Spinal cord (tissue), 10 donors: ENCODE results near the gene HMCES. TPM values are rescaled to one million over a fixed set of nuclear protein-coding genes. Genes with fewer than 3 reads are reported as not detected.
"Not testable (repeated sequence)": the region's sequence is repeated elsewhere in the genome, so short reads cannot be mapped to it uniquely, and the experiment has no call there.

Source experiments
- DNase-seq, 6 donors: peaks; one replicate each; pipeline versions ENCODE4 v3.0.0 to v3.0.0-alpha.2; 2013 to 2015; ENCODE audit warnings: low spot score in 6 of 6, low read depth in 4 of 6
- H3K27ac ChIP-seq: one replicate; pipeline ENCODE4 v1.5.1; 2013; ENCODE audit warnings: low read depth, low read length, control low read depth
- H3K27me3 ChIP-seq: one replicate; pipeline ENCODE4 v1.6.1; 2013; ENCODE audit warnings: low read length; ENCODE audit not compliant: control insufficient read depth, insufficient read depth
- H3K36me3 ChIP-seq: one replicate; pipeline ENCODE4 v1.6.1; 2013; ENCODE audit warnings: low read length; ENCODE audit not compliant: control insufficient read depth, insufficient read depth
- H3K4me1 ChIP-seq: one replicate; pipeline ENCODE4 v1.6.1; 2013; ENCODE audit warnings: low read length; ENCODE audit not compliant: control insufficient read depth, insufficient read depth
- H3K4me3 ChIP-seq: one replicate; pipeline ENCODE4 v1.5.1; 2013; ENCODE audit warnings: low read depth, low read length, control low read depth
- H3K9me3 ChIP-seq: one replicate; pipeline ENCODE4 v1.6.1; 2013; ENCODE audit warnings: low read length; ENCODE audit not compliant: control insufficient read depth, insufficient read depth
- WGBS: methylation state at CpG from one replicate; pipeline ENCODE4 v1.1.5; 2013; ENCODE audit warnings: missing lambda C conversion rate; ENCODE audit not compliant: insufficient coverage; 5-methylcytosine and 5-hydroxymethylcytosine counted together
- polyA plus RNA-seq, 2 donors: library from polyadenylated mRNA; unstranded; fragments of 120-200 nt; gene quantifications; one replicate each; pipeline ENCODE4 v1.2.1, GENCODE V29; 2013; ENCODE audit not compliant: insufficient read length in 2 of 2
- total RNA-seq, 2 donors: library from RNA; depleted of rRNA in 1 of 2; stranded (reverse); fragments of 120-200 nt in 1 of 2; fragments of >200 nt in 1 of 2; gene quantifications; one replicate each; pipeline versions ENCODE4 v1.2.3 to v1.2.4, GENCODE V29; 2013 to 2014
- donor health status: healthy.

Gene HMCES
- total and polyA plus RNA-seq, 4 donors: 23.6 to 52.7 (median 35.8) TPM

DNA sequence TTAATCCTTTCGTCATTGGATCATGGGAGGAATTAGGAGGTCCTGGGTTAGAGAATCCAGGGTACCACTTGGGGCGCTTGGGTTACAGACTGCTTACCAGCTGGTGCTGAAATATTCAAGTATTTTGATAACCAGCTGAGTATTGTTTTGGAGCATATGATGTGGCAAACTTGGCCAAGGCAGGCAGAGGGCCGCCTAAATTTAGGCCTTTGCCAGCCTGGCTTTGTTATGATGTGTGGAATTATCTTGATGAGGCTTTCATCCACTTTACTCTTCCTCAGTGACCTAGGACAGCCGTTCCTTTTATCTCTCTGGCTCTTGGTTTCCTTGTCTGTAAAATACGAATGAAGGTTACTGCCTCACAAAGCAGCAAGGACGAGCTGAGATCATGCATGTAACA is 22.4 kb upstream of the HMCES start:
- H3K27me3 ChIP-seq: no peaks in the 10 kb centered on the region
- no peak for DNase-seq
- peaks cover 94% of the 10 kb centered on the region for H3K36me3 ChIP-seq
- 95% methylated on average over 5 of the region's 6 CpGs for WGBS
- H3K27ac ChIP-seq: no peak overlapping the region
- H3K9me3 ChIP-seq: no peaks in the 10 kb centered on the region
- no peak overlapping the region for H3K4me3 ChIP-seq
- H3K4me1 ChIP-seq: no peaks in the 10 kb centered on the region

- Histone ChIP-seq H3K27me3 (no peaks in the 10 kb centered on the region), H3K36me3 (peaks cover 94% of the 10 kb centered on the region), H3K9me3 (no peaks in the 10 kb centered on the region), H3K27ac (no peak overlapping the region), H3K4me3 (no peak overlapping the region), H3K4me1 (no peaks in the 10 kb centered on the region)
- 95% methylated on average over 8 of the region's 11 CpGs for WGBS
- DNase-seq: no peak
These were observed 21.1 kb upstream of the HMCES start for GRCh38 chr3:129257609-129258008.

DNA sequence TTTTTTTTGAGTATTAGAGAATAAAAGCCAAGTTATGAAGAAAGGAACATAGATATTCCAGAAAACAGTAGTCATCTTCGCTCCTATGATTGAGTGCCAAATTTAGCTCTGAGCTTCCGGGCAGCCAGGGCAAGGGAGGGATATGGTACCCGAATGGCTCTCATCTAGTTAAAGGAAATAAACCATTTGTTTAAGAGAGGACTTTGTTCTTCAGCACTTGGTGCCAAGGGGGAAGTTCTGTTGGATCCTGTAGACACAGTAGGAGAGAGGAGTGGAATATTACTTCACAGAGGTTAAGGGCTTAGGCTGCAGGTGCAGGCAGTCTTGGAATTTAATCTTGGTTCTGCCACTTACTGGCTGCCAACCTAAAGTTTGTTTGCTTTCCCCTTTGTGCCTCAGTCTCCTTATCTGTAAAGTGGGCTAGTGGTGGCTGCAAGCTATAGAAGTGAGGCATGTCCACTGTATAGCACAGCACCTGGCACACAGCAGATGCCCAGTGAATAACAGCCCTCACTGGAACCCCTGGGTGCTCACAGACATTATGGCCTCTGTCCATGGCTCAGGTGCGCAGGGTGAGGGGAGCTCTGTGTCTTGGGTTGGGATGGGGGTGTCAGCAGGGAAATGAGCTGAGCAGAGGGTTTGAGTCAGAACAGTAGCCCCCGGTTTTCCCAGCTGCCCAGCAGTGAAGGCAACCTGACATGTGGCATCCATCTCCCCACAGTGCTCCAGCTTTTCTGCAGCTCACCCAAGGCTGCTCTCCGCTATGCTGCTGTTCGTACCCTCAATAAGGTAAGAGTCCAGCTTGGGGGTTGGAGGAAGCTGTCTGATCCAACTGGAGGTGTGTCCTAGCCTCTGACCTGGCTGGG is 18.8 kb upstream of the HMCES start:
- Histone ChIP-seq H3K9me3 (no peaks in the 10 kb centered on the region), H3K4me1 (no peaks in the 10 kb centered on the region), H3K27me3 (no peaks in the 10 kb centered on the region), H3K4me3 (no peak overlapping the region), H3K27ac (no peak overlapping the region), H3K36me3 (peaks cover 93% of the 10 kb centered on the region)
- whole genome bisulfite sequencing: 99% methylated on average over 7 of the region's 7 CpGs
- no peak for DNase-seq

DNA sequence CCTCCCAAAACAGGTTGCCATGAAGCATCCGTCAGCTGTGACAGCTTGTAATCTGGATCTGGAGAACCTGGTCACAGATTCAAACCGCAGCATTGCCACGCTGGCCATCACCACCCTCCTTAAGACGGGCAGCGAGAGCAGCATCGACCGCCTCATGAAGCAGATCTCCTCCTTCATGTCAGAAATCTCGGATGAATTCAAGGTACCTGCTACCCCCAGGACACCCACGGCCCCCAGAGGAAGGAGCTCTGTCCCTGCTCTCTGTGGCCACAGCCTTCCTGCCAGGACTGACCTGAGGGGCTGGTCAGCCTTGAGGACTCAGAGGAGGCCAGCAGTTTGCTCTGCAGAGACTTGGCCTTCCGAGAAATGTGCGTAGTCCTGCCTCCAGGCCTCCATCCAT is 18.1 kb upstream of the HMCES start:
- Histone ChIP-seq H3K36me3 (peaks cover 93% of the 10 kb centered on the region), H3K9me3 (no peaks in the 10 kb centered on the region), H3K4me3 (no peak overlapping the region), H3K27me3 (no peaks in the 10 kb centered on the region), H3K27ac (no peak overlapping the region), H3K4me1 (no peaks in the 10 kb centered on the region)
- DNase-seq: no peak
- WGBS: 97% methylated on average over 11 of the region's 11 CpGs

DNA sequence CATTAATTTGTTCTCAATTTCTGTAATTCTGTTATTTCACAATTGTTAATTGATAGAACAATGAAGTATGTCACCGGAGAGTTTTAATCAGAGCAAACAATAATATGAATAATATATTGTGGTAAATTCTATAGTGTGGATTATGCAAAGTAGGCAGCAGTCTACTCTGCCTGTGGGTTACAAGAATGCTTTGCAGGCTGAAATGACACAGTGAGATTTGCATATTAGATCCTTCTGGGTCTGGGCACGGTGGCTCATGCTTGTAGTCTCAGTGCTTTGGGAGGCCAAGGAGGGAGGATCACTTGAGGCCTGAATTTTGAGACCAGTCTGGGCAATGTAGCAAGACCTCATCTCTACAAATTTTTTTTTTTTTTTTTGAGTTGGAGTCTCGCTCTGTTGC is 16.8 kb upstream of the HMCES start:
- Histone ChIP-seq H3K27ac (no peak overlapping the region), H3K36me3 (peaks cover 93% of the 10 kb centered on the region), H3K4me1 (no peaks in the 10 kb centered on the region), H3K27me3 (no peaks in the 10 kb centered on the region), H3K4me3 (no peak overlapping the region), H3K9me3 (no peaks in the 10 kb centered on the region)
- 100% methylated on average over 1 of the region's 3 CpGs for WGBS
- DNase-seq: no peak

DNA sequence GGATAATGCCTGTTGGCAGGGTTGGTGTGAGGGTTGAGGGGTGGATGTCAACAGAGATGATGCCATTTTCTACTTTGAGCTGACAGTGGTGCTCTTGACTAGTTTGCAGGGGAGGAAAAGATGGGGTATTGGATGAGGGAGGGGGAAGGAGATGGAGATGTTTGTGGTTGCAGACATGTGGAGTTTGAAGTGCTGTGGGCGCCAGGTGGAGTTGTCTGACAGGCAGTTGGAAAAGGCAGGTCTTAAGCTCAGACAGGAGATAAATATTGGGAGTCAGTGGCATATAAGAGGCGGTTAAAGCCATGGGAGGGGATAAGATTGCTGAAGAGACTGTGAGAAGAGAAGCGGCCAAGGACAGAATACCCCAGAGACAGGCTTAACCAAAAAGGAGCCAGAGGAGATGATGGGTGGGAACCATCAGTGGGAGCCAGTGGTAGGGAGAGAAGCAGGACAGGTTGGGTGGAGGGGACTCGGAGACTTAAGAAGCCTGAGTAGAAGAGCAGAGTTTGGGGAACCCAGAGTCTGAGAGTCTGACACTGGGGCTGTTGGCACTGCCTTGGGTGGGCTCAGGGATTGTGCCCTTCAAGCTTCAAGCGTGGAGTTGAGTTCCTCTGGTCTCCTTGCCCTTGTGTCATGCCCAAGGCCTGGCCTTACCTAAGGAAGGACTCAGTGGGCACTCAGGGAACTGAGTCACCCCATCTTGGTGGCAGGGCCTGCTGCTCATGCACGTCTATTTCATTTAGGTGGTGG is 15.3 kb upstream of the HMCES start:
- no peak overlapping the region for H3K4me3 ChIP-seq
- peaks cover 91% of the 10 kb centered on the region for H3K36me3 ChIP-seq
- H3K9me3 ChIP-seq: no peaks in the 10 kb centered on the region
- H3K27ac ChIP-seq: no peak overlapping the region
- H3K27me3 ChIP-seq: no peaks in the 10 kb centered on the region
- WGBS: 93% methylated on average over 6 of the region's 6 CpGs
- H3K4me1 ChIP-seq: no peaks in the 10 kb centered on the region
- no peak for DNase-seq

DNA sequence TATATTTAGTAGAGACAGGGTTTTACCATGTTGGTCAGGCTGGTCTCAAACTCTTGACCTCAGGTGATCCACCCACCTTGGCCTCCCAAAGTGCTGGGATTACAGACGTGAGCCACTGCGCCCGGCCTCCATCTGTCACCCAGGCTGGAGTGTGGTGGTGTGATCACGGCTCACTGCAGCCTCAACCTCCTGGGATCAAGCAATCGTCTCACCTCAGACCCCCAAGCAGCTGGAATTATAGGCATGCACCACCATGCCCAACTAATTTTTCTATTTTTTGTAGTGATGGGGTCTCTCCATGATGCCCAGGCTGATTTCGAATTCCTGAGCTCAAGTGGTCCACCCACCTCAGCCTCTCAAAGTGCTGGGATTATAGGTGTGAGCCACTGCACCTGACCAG is 13.7 kb upstream of the HMCES start:
- H3K36me3 ChIP-seq: peaks cover 84% of the 10 kb centered on the region
- not testable (repeated sequence) for H3K27me3 ChIP-seq, H3K27ac ChIP-seq, H3K4me1 ChIP-seq, DNase-seq, H3K4me3 ChIP-seq, H3K9me3 ChIP-seq
- 80% methylated on average over 1 of the region's 6 CpGs for WGBS

DNA sequence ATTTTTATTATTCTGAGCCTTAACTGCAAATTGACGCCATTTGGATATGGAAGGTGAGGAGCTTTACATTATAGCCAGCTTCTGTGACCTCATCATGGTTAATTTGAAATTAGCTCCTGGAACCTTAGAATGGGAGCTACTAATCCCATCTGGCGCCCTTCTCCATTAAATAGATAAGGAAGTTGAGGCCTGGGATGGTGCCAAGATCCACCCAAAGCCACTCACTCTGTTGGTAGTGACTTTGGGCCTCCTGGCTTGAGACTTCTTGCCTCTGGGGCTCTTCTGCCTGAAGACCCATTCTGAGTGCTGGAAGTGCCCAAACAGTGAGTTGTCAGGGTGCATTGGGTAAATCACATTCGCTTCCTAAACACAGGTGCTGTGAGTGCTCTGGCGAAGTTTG is 12.0 kb upstream of the HMCES start:
- no peak for DNase-seq
- H3K36me3 ChIP-seq: peaks cover 72% of the 10 kb centered on the region
- WGBS: 100% methylated on average over 3 of the region's 4 CpGs

DNA sequence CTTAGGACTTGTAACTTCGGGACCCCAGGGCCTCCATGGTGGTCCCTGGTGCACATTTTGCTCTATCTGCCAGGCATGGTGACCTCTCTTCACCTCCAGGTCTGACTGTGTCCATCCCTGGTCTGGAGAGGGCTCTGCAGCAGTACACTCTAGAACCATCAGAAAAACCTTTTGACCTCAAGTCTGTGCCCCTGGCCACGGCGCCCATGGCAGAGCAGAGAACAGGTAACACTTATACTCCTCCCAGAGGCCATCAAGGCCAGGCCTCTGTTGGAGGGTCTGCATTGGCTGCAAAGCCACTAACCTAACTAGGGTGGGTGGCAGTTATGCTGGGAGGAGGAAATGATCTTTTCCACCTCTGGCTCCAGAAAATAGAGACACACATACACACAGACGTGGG is 10.3 kb upstream of the HMCES start:
- H3K4me1 ChIP-seq: no peaks in the 10 kb centered on the region

More for the DNA sequence above, 12.0 kb upstream of the HMCES start:
- Histone ChIP-seq H3K4me3 (no peak overlapping the region), H3K4me1 (no peaks in the 10 kb centered on the region), H3K9me3 (no peaks in the 10 kb centered on the region), H3K27ac (no peak overlapping the region), H3K27me3 (no peaks in the 10 kb centered on the region)

GRCh38 chr3:129271674-129272073 is 7.0 kb upstream of the HMCES start:
- Histone ChIP-seq H3K4me3 (no peak overlapping the region), H3K36me3 (peaks cover 61% of the 10 kb centered on the region), H3K27ac (no peak overlapping the region), H3K4me1 (no peaks in the 10 kb centered on the region), H3K27me3 (no peaks in the 10 kb centered on the region), H3K9me3 (no peaks in the 10 kb centered on the region)
- no peak for DNase-seq
- WGBS: 98% methylated on average over 9 of the region's 11 CpGs

More for the DNA sequence above, 10.3 kb upstream of the HMCES start:
- 90% methylated on average over 2 of the region's 4 CpGs for WGBS
- no peak overlapping the region for H3K4me3 ChIP-seq
- H3K36me3 ChIP-seq: peaks cover 75% of the 10 kb centered on the region
- H3K27me3 ChIP-seq: no peaks in the 10 kb centered on the region
- H3K9me3 ChIP-seq: no peaks in the 10 kb centered on the region
- no peak for DNase-seq
- no peak overlapping the region for H3K27ac ChIP-seq
